GM19328 (cell line): ENCODE data around the gene C3orf20.
"Not testable (repeated sequence)": the region's sequence is repeated elsewhere in the genome, so short reads cannot be mapped to it uniquely, and the experiment has no call there.

Source experiments
- ATAC-seq: cut with Tn5 transposase; IDR thresholded peaks from one replicate; pipeline ENCODE4 v1.9.1; 2021; ENCODE audit warnings: mild to moderate bottlenecking, moderate library complexity; ENCODE audit not compliant: unreplicated experiment

C3orf20 gene

GRCh38 chr3:14649466-14649865 is 25.5 kb upstream of the C3orf20 start:
- no peak for ATAC-seq

DNA sequence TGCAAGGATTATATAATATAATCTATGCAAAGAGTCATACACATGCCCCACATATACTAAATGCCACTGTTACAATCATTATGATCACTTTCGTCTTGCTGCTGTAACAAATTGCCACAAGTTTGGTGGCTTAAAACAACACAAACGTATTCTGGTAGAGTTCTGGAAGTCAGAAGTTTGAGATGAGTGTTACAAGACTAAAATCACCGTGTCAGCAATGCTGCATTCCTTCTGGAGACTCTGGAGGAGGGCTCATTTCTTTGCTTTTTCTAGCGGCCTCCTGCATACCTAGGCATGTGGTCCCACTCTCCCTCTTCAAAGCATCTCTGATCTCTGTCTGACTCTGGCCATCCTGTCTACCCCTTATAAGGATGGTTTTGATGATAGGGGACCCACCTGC is 24.7 kb upstream of the C3orf20 start:
- no peak for ATAC-seq

GRCh38 chr3:14651440-14652251 is 23.3 kb upstream of the C3orf20 start, which contains the start of gene CCDC174:
Gene CCDC174, plus strand, starts transcription at chr3:14651762. Its CDS starts 75 bp downstream, at chr3:14651837.
- peak; percentile 99 for ATAC-seq

DNA sequence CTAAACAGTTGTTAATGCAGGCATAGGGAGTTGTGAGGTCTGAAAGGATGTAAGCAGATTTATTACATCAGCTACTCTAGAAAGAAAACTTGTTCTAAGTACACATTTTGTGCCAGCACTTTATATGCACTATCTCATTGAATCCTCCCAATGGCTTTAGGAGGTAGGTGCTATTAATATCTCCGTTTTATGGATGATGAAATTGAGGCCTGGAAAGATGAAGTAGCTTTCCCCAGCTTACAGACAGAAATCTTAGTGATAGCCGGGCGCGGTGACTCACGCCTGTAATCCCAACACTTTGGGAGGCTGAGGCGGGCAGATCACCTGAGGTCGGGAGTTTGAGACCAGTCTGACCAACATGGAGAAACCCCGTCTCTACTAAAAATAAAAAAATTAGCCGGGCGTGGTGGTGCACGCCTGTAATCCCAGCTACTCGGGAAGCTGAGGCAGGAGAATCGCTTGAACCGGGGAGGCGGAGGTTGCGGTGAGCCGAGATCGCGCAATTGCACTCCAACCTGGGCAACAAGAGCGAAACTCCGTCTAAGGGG is 22.5 kb upstream of the C3orf20 start:
- not testable (repeated sequence) for ATAC-seq

GRCh38 chr3:14657579-14657978 is 17.4 kb upstream of the C3orf20 start:
- no peak for ATAC-seq

DNA sequence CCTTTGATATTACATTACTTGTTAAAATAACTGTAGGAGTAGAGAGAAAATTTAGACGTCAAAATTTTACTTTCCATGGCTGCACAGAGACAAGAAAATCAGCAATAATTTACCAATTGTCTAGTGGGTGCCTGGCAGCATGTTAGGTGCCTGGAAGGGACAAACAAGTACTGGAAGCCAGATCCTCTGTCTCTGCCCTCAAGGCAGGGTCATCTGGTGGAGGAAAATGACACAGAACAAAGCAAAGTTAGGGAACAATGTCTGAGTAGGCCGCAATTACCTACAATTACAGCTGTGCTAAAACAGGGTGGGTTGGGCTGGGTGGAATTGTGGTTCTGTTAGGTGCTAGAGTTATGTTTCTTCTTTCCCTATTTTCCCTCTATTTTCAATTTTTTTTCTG is 16.0 kb upstream of the C3orf20 start:
- no peak for ATAC-seq

DNA sequence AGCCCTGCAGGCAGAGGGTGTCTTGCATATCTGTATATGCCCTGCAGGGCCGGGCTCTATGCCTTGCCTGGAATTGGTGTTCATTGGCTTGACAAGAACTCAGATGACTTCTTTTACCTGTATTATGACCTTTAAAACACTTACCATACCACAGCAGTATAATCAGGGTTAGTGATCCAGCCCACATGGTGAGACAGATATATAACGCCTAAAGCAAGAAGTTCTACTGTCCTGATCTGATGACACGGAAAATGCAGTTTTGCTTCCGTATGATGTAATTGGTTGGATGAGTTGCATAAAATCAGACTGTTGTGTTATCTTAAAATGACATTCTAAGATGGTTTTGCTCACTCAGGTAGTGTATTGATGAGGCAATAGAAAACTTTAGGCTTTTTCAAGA is 14.0 kb upstream of the C3orf20 start:
- ATAC-seq, result no peak

GRCh38 chr3:14663396-14664135 is 11.4 kb upstream of the C3orf20 start:
- ATAC-seq, result no peak

DNA sequence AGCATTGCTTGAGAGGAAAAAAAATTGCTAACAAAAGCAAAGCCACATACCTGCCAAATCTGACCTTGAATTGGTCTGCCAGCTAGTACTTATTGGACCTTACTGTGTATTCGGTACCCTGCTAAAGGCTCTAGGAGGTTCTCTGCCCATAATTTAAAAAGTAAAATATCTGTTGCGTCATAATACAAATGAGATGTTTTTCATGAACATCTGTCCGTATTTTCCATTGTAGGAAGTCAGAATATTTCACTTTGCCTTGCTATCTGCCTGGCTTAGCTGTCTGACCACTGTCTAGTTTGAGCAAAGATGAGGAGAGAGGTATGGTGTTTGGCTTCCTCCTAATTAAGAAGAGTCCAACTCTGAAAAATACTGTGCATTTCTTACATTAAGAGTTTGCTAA is 10.8 kb upstream of the C3orf20 start:
- no peak for ATAC-seq

DNA sequence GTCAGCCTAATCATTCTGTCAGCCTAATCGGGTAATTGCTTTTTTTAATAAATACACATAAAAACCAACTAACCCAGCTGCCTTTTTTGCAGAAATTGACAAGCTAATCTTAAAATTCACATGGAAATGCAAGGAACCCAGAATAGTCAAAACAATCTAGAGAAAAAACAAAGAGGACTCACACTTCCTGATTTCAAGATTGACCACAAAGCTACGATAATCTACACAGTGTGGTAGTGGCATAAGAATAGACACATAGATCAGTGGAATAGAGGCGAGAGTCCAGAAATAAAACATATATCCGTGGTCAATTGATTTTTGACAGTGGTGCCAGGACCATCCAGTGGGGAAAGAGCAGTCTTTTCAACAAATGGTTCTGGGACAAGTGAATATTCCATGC is 2.4 kb upstream of the C3orf20 start:
- no peak for ATAC-seq

- no peak for ATAC-seq
These were observed 1.9 kb downstream of the C3orf20 start for GRCh38 chr3:14676881-14677280.

GRCh38 chr3:14678015-14678503 is 3.1 kb downstream of the C3orf20 start:
- ATAC-seq, result no peak

- no peak for ATAC-seq
These were observed 5.2 kb downstream of the C3orf20 start for GRCh38 chr3:14680115-14680514.

DNA sequence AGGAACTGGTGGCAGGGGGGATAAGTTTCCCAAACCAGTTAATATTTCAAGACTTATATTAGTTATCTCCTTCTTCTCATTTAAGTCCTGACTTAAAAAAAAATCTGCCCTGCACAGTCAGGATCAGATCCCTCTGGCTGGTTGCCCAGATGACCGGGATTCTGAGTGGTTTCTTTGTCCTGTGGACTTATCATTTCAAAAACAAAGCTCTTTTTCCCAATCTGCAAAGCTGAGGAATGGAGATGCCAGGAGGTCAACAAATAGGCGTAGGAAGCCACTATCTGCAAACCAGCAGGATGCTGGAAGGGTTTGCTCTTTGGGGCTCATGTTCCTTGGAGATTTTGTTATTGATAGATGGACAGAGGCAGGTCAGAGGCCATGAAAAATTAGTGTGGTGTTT is 5.8 kb downstream of the C3orf20 start:
- no peak for ATAC-seq

DNA sequence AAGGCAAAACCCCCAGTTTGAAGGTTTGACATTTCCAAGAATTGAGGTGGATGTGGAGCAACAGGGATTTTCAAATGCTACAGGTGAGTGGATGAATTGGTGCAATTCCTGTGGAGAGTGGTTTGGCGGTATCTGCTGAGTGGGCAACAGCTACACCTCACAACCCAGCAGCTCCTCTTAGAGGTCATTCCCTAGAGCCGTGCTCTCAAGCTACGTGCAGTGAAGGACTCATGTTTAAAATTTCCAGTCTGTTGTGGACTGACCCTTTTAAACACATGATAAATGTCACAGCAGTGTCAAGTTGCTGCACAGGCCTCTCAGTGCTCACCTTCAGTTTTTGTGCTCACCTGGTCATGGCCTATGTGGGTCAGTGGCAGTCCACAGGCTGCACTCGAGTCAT is 9.5 kb downstream of the C3orf20 start:
- no peak for ATAC-seq

DNA sequence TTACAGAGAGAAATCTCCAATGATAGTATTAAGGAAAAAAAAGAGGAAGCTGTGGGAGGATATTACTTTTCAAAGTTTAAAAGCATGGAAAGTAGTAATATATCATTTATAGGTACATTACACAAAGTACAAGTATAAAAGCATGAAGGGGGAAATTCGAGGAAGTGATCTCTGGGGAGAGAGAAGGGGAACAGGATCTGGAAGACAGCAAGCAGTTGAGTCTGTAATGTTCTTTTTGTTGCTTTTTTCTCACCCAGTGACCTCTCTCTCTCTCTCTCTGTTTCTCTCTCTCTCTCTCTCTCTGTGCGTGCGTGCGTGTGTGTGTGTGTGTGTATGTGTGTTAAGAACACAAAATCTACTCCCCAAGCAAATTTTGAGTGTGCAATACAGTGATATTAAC is 10.2 kb downstream of the C3orf20 start:
- no peak for ATAC-seq

GRCh38 chr3:14687360-14687759 is 12.4 kb downstream of the C3orf20 start:
- ATAC-seq, result no peak

- ATAC-seq, result peak; percentile 37
These were observed 13.6 kb downstream of the C3orf20 start for GRCh38 chr3:14688525-14688924.

DNA sequence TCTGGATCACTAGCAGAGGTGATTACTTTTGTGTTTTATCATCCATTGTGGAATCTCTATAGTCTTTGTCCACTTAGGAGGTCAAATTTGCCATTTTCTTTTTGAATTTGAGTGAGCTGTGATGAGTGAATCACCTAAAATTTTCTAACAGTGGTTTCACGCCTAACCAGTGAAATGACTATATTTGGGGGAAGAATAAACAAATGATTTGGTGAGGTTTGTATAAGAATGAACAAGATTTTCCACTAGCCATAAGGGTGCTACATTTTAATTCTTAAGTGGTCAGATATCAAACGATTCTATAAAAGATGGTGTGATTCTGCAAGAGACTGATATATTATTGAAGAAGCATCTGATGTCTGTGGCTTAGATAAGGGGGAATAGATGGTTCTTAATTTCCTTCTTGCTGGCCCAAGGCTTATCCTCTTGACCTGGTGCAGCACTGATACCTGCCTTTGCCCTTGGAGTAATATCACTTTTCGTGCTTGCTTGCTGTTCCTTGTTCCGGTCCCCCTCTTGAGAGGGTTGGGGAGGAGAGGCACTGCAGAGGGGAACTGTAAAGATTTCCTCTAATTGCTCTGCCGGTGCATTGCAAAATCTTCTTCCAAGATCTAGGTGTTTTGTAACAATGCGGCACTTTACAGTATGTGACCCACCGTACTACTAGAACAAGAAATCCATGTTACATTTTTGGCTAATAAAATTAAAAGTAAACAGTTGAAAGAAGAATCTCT is 14.5 kb downstream of the C3orf20 start:
- ATAC-seq, result no peak

DNA sequence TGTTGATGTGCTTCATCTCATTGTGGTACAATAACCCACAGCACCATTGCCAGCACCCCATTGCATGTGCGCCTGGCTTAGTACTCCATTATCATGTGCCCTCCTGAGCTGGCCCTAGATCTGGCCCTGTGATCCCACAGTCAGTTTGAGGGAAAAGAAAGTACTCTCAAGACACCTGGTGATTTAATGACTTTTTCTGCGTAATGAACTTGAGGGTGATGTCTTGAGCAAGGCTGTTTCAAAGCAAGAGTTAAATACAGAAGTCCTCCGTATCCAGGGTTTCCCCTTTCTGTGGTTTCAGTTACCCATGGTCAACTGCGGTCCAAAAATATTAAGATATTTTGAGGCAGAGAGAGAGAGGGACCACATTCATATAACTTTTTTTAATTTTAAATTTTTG is 16.3 kb downstream of the C3orf20 start:
- no peak for ATAC-seq

DNA sequence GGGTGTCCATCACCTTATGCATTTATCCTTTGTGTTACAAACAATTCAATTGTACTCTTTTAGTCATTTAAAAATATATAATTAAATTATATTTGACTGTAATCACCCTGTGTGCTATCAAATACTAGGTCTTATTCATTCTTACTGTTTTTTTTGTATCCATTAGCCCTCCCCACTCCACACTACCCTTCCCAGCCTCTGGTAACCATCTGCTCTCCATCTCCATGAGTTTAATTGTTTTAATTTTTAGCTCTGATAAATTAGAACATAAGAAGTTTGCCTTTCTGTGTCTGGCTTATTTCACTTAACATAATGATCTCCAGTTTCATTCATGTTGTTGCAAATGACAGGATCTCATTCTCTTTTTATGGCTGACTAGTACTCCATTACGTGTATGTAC is 16.8 kb downstream of the C3orf20 start:
- no peak for ATAC-seq
